HG02870 (cell line): ENCODE data around the gene ARHGAP42.
A peak's percentile ranks its signal among the peaks of the same experiment; 100 is the strongest.

Experiments used
- ATAC-seq: cut with Tn5 transposase; IDR thresholded peaks from one replicate; pipeline ENCODE4 v1.9.1; 2021; ENCODE audit warnings: mild to moderate bottlenecking, moderate library complexity; ENCODE audit not compliant: unreplicated experiment

The ARHGAP42 gene

GRCh38 chr11:100680070-100680469 lies 7.0 kb upstream of the ARHGAP42 start:
- no peak for ATAC-seq

GRCh38 chr11:100681064-100681502 lies 6.0 kb upstream of the ARHGAP42 start:
- peak; percentile 98 for ATAC-seq

GRCh38 chr11:100682247-100682969 lies 4.7 kb upstream of the ARHGAP42 start:
- no peak for ATAC-seq

GRCh38 chr11:100683126-100683525 lies 4.0 kb upstream of the ARHGAP42 start:
- ATAC-seq: no peak

GRCh38 chr11:100684101-100685065 lies 2.7 kb upstream of the ARHGAP42 start:
- ATAC-seq: peak; percentile 29

- ATAC-seq: no peak
Measured at GRCh38 chr11:100686476-100687053, 523 bp upstream of the ARHGAP42 start.

- ATAC-seq: peak; percentile 62
Measured at GRCh38 chr11:100687630-100688395, 725 bp downstream of the ARHGAP42 start.

GRCh38 chr11:100689141-100689540 lies 2.1 kb downstream of the ARHGAP42 start:
- ATAC-seq: no peak

- ATAC-seq: no peak
Measured at GRCh38 chr11:100691896-100692653, 5.0 kb downstream of the ARHGAP42 start.

GRCh38 chr11:100695911-100696310 lies 8.8 kb downstream of the ARHGAP42 start:
- ATAC-seq: no peak

- no peak for ATAC-seq
Measured at GRCh38 chr11:100703139-100703538, 16.1 kb downstream of the ARHGAP42 start.

- no peak for ATAC-seq
Measured at GRCh38 chr11:100703801-100704575, 16.9 kb downstream of the ARHGAP42 start.

- peak; percentile 47 for ATAC-seq
Measured at GRCh38 chr11:100705447-100705846, 18.4 kb downstream of the ARHGAP42 start.

GRCh38 chr11:100706179-100706578 lies 19.1 kb downstream of the ARHGAP42 start:
- peak; percentile 51 for ATAC-seq

- ATAC-seq: peak; percentile 88
Measured at GRCh38 chr11:100709233-100709957, 22.3 kb downstream of the ARHGAP42 start.

GRCh38 chr11:100711984-100712383 lies 24.9 kb downstream of the ARHGAP42 start:
- ATAC-seq: no peak

- ATAC-seq: no peak
Measured at GRCh38 chr11:100712583-100712982, 25.5 kb downstream of the ARHGAP42 start.

- ATAC-seq: no peak
Measured at GRCh38 chr11:100715165-100715761, 28.2 kb downstream of the ARHGAP42 start.
